Astrocyte of the hippocampus (primary cell): ENCODE measurements around the gene NUBP1.
"Not testable (repeated sequence)": the region's sequence is repeated elsewhere in the genome, so short reads cannot be mapped to it uniquely, and the experiment has no call there.

Source experiments
- DNase-seq: peaks from one replicate; pipeline ENCODE4 v3.0.0; 2011; ENCODE audit warnings: low read depth, low spot score

Gene NUBP1

DNA sequence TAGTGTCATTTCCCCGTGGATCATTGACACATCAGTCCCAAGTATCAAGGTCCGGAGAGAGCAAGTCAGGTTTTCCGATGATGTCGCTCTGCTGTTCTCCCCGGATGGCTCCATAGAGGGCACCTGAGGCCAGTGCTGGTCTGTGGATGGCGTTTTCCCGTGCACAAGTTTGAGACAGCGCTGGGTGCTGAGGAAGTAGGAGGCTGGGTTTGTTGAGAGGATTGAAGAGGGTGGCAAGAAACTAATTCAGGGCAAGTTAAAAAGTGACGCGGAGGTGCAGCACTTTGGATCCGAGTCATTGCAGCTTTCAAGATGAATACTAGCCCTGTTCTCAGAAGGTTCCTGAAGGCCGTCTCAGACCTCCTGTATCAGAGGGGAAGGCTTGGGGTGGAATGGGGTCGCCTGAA, 7.7 kb downstream of the NUBP1 start:
- DNase-seq = peak; percentile 15

GRCh38 chr16:10752843-10753523, 9.3 kb downstream of the NUBP1 start:
- DNase-seq = no peak

DNA sequence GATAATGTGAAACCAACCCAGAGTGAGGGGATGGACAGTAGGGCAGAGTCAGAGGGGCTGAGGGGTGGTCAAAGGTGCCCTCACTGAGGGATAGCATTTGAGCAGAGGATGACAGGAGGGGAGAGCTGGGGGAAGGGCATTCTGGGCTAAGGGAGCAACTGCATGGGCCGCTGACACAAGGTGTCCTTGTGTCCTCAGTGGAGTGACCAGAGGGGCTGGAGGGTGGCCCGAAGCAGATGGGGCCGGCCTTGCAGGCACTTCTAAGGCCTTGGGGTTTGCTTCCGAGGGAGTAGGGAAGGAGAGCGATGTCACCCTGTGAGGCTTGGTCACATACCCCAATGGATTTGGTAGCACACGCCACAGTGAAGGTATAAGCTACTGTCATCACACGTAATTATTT, 10.0 kb downstream of the NUBP1 start:
- no peak for DNase-seq

GRCh38 chr16:10754941-10755340, 11.3 kb downstream of the NUBP1 start:
- DNase-seq = peak; percentile 75

DNA sequence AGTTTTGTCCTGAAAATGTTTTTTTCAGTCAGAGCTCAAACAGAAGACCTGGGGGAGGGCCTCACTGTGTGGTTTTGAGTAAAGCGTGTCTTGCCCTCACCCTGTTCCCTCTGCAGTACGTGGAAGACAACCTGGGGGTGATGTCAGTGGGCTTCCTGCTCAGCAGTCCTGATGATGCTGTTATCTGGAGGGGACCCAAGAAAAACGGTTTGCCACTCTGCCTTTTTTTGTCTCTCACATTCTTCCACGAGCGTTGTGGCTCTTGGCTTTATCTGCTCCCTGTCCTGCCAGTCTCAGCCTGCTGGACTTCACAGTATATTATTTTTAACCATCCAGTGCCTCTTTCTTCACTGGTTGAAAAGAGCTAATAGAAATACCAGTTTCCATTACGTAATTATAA, 12.9 kb downstream of the NUBP1 start:
- DNase-seq = peak; percentile 86

- DNase-seq = no peak
Observed at GRCh38 chr16:10760858-10761257, 17.2 kb downstream of the NUBP1 start.

DNA sequence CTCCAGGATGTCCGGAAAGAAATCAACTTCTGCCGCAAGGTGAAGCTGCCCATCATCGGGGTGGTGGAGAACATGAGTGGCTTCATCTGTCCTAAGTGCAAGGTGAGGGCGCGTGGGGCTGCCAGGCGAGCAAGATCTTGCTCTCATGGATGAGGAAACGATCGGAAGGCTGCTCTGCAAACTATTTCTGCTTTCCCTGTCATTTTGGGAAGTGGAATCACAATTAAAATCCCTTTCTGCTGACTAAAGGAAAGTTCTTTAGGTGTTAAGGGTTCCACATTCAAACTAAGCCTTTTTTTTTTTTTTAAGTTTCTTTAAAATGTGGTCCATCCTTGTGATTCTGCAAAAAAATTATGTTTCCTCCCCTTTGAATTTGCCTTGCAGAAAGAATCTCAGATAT, 17.7 kb downstream of the NUBP1 start:
- no peak for DNase-seq

DNA sequence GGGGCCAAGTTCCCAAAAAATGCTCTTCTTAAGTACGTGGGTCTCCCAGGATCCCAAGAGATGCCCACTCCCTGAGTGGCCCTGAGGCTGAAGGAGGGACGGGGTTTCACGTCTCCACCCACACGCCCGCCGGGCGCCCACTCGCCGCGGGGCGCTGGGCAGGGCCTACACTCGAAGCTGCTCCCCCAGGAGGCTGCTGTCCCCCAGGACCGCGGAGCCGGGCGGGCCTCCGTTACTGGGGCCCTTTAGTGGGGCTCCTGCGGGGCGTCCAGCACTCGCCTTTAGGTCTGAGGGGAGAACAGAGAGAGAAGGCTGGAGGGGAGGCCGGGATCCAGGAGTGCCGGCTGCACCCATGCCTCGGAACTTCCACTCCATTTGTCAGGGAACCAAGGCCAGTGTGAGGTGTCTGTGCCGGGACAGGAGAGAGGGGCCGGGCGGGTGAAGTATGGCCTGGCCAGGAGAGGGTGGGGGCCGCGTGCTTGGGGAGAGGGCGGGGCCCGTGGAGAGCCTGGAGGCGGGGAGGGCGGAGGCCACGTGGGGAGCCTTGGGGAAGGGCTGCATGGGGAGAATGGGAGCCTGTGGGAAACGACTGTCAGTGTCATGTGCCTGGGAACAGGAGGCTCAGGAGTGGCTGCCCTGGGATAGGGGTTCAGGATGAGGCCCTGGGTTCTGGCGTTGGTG, 18.8 kb downstream of the NUBP1 start:
- no peak for DNase-seq

DNA sequence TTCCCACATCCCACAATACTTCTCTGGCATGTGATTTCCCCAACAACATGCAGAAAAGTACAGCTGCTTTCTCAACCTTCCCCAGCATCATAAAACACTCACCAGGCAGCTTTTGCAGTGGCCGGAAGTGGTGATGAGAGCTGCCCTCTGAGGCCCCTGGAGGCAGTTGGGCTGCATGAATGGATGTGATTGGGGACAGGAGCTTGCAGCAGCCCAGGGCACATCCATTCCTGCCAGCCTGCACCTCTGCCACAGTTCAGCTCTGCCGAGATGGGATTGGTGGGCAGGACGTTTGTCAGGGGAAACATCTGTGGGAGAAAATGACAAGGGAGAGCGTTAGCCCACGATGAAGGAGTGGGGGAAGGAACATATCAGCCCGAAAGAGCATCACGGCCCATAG, 19.8 kb downstream of the NUBP1 start:
- no peak for DNase-seq

- DNase-seq = no peak
Observed at GRCh38 chr16:10765772-10766171, 22.1 kb downstream of the NUBP1 start.

DNA sequence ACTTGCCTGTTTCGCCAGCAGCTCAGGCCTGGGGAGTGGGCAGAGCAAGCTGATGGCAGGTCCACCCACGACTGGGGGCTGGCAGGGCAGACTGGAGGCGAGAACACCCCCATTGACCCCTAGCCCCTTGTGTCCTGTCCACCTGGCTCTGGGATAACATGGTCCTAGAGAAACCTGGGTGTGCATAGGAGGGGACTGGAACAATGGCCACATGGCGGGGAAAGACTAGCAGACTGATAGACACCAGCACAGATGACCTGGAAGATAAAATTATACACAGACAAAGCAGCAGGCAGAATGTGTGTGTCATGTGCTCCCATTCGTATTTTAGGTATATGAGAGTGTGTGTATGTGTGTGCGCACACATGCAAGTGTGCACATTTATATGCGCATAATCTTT, 23.5 kb downstream of the NUBP1 start:
- DNase-seq = no peak

DNA sequence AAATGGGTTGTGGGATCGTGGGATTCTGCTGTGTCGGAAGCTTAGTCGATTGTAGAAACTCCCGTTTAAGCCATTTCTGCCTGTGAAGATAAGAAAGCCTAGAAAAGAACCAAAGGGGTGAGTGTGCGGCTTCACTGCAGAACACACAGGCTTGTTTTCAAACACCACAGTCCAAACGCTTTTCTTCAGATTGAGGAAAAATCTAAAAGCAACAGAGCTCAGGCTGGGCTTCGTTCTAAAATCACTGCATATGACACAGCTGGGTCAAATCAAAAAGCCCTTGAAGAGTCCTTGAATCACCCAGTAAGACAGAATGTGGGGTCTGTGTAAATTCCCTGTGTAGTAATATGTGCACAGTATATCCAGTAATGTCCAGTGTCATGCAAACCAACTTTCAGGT, 25.7 kb downstream of the NUBP1 start:
- DNase-seq = no peak

- no peak for DNase-seq
Observed at GRCh38 chr16:10770907-10771306, 27.3 kb downstream of the NUBP1 start.

- DNase-seq = no peak
Observed at GRCh38 chr16:10776280-10776679, 32.6 kb downstream of the NUBP1 start.

DNA sequence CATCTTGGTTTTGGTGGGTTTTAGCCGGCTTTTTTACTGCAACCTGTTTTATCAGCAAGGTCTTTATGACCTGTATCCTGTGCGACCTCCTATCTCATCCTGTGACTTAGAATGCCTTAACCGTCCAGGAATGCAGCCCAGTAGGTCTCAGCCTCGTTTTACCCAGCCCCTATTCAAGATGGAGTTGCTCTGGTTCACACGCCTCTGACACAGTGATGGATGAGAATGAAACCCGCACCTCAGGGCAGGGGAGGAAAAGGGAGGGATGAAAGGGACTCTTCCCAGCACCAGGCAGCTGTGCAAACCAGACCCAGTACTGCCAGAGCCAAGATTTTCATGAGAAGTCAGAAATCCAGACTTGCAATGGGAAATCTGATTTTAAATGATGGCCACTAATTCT, 33.3 kb downstream of the NUBP1 start:
- DNase-seq = not testable (repeated sequence)

GRCh38 chr16:10777356-10777755, 33.7 kb downstream of the NUBP1 start:
- no peak for DNase-seq

DNA sequence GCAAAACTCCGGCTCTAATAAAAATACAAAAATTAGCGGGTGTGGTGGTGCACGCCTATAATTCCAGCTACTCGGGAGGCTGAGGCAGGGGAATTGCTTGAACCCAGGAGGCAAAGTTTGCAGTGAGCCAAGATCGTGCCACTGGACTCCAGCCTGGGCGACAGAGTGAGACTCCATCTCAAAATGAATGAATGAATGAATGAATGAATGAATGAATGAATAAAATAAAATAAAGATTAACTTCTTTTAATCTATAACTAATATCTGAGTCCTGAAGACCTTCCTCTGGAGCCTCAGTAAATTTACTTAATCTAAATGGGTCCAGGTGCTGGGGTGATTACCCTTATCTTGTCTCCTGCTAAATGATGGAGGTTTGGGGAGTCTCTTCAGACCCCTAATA, 36.3 kb downstream of the NUBP1 start:
- not testable (repeated sequence) for DNase-seq

DNA sequence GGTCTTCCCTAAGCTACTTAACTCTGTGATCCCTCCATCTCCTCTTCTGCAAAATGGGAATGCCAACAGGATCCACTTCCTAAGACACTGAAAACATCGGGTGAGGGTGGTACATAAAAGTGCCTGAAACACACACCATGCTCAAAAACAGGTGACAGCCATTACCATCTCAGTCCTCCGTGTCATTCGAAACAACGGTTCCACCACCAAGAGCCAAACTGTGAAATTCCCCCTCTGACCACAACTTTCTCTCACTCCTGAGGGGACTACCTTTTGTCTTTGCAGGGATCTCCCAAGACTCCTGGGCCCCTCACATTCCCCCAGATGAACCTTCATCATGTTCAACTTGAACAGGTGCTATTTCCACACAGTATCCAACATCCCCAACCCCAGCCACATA, 37.0 kb downstream of the NUBP1 start:
- DNase-seq = no peak

- DNase-seq = no peak
Observed at GRCh38 chr16:10782628-10783027, 39.0 kb downstream of the NUBP1 start.

GRCh38 chr16:10787304-10787703, 43.7 kb downstream of the NUBP1 start:
- DNase-seq = peak; percentile 40

DNA sequence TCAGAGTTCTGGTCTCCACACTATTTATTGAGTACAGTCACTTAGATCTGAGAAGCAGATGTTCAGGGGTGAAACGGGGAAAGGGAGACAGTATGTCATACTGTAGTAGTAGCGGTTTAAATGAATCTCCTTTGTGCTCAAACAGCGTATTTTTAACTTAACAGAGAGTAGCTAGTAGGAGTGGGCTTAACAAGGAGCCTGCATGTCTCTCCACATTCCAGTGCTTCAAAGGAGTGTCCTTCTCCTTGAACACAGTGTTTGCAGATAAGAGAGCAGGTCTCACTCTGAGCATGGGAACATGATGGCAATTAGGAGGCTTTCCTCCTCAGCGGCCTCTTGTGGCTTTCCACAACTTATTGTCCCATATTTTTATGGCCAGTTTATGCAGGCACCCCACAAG, 45.0 kb downstream of the NUBP1 start:
- not testable (repeated sequence) for DNase-seq

GRCh38 chr16:10791048-10791447, 47.4 kb downstream of the NUBP1 start:
- no peak for DNase-seq

DNA sequence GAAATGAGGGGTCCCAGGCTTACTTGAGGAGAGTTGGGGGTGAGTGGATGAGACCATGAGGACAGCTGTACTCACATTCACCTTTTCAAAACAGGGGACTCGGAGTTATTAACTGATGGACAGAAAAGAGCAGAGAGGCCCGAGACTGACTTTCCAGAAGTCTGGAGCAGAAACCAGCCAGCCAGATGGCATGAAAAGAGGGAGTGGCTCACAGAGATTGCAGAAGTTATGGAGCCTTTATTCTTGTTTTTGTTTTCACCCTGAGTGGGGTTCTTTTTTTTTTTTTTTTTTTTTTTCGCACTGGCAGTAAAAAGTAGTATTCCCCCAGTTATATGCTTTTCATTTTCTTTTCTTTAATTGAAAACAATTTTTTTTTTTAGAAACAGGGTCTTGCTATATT, 56.1 kb downstream of the NUBP1 start:
- no peak for DNase-seq

- no peak for DNase-seq
Observed at GRCh38 chr16:10805334-10805733, 61.7 kb downstream of the NUBP1 start.
